A673 (cell line): ENCODE data around the gene ARTN.

ENCODE experiments used
- CTCF ChIP-seq: fragments of 300-800, 200-600 bp; sonication (generic); conservative IDR thresholded peaks from 2 replicates; pipeline ENCODE4 v1.5.1; 2017; ENCODE audit warnings: low read depth, mild to moderate bottlenecking, antibody characterized with exemption, low read length, moderate library complexity, mixed read lengths
- EZH2 ChIP-seq: fragments of 200-600 bp; sonication (generic); IDR thresholded peaks from 2 replicates; pipeline ENCODE4 v1.6.1; 2017; ENCODE audit warnings: borderline replicate concordance, low read depth, mild to moderate bottlenecking, mixed read lengths, antibody characterized with exemption, low read length; ENCODE audit not compliant: poor library complexity, severe bottlenecking

GRCh38 chr1:43979261-43979527, 45.6 kb downstream of the ARTN start:
- TF ChIP-seq CTCF (no peak), EZH2 (no peak)
